CD4-positive, alpha-beta T cell (primary cell): Measurements from ENCODE around the gene SV2C. TPM values are rescaled to one million over a fixed set of nuclear protein-coding genes. Genes with fewer than 3 reads are reported as not detected.
"Not testable (repeated sequence)": the region's sequence is repeated elsewhere in the genome, so short reads cannot be mapped to it uniquely, and the experiment has no call there.

Source experiments
- ATAC-seq: fragments of 200-7000 bp; cut with Tn5 transposase; one replicate; pipeline ENCODE4 v1.10.0; 2022; ENCODE audit warnings: mild to moderate bottlenecking; ENCODE audit not compliant: poor library complexity
- CTCF ChIA-PET: fragments of 350-600 bp; sonication (Branson Sonifier 250); formaldehyde crosslinking; loops from one replicate; lab custom pipeline; 2021; ENCODE audit warnings: antibody characterized with exemption, inconsistent platforms; lab: Charles Lee
- POLR2A ChIA-PET: fragments of 350-600 bp; sonication (Branson Sonifier 250); formaldehyde crosslinking; loops from one replicate; lab custom pipeline; 2021; ENCODE audit warnings: antibody characterized with exemption, inconsistent platforms; lab: Charles Lee
- DNase-seq, 14 experiments: peaks; one replicate each; pipeline ENCODE4 v3.0.0-alpha.2; 2013 to 2020; ENCODE audit warnings: mixed read lengths in 2 of 14
- H3K27ac ChIP-seq, 2 donors: one replicate each; pipeline versions ENCODE4 v1.5.1 to v1.7.0; 2013; ENCODE audit warnings: low read length in 2 of 2, low read depth in 1 of 2, mild to moderate bottlenecking in 1 of 2
- H3K27me3 ChIP-seq, 2 experiments: 1 replicate in 1 of 2; 2 replicates in 1 of 2; pipeline versions ENCODE4 v1.6.1 to v1.7.0; 2013; ENCODE audit warnings: low read length in 2 of 2, control low read depth in 1 of 2, mild to moderate bottlenecking in 1 of 2, moderate library complexity in 1 of 2; ENCODE audit not compliant: insufficient read depth in 2 of 2, control insufficient read depth in 1 of 2
- H3K36me3 ChIP-seq: one replicate; pipeline ENCODE4 v1.6.1; 2013; ENCODE audit warnings: low read length, control low read depth; ENCODE audit not compliant: insufficient read depth
- H3K4me1 ChIP-seq: one replicate; pipeline ENCODE4 v1.6.1; 2013; ENCODE audit warnings: low read length, control low read depth; ENCODE audit not compliant: insufficient read depth
- H3K4me3 ChIP-seq: one replicate; pipeline ENCODE4 v1.5.1; 2013; ENCODE audit warnings: mild to moderate bottlenecking, low read length, moderate library complexity
- H3K9me3 ChIP-seq, 2 experiments: 1 replicate in 1 of 2; 2 replicates in 1 of 2; pipeline versions ENCODE4 v1.6.1 to v1.7.0; 2013; ENCODE audit warnings: low read length in 2 of 2, mild to moderate bottlenecking in 2 of 2, control low read depth in 1 of 2, moderate library complexity in 1 of 2; ENCODE audit not compliant: control insufficient read depth in 1 of 2, insufficient read depth in 1 of 2
- H3K27ac Mint-ChIP-seq: one replicate; pipeline ENCODE4 v1.8.0; 2020; ENCODE audit warnings: mixed read lengths
- H3K27me3 Mint-ChIP-seq: one replicate; pipeline ENCODE4 v1.8.0; 2021; ENCODE audit warnings: mixed read lengths
- H3K36me3 Mint-ChIP-seq: one replicate; pipeline ENCODE4 v1.8.0; 2021; ENCODE audit warnings: low read depth, mixed read lengths
- H3K4me1 Mint-ChIP-seq: one replicate; pipeline ENCODE4 v1.8.0; 2021; ENCODE audit warnings: low read depth, mixed read lengths
- H3K4me3 Mint-ChIP-seq: one replicate; pipeline ENCODE4 v1.8.0; 2020; ENCODE audit warnings: mild to moderate bottlenecking, mixed read lengths
- H3K9me3 Mint-ChIP-seq: one replicate; pipeline ENCODE4 v1.8.0; 2020; ENCODE audit warnings: mixed read lengths
- CTCF ChIP-seq: fragments of 200-600 bp; IDR thresholded peaks from one replicate; pipeline ENCODE4 v1.8.0; 2022; ENCODE audit warnings: antibody characterized with exemption, mild to moderate bottlenecking
- intact Hi-C, 2 experiments: fragments of 100-400 bp; cut with DNase I in 1 of 2; cut with micrococcal nuclease in 1 of 2; formaldehyde crosslinking; loops; one replicate each; pipeline versions ENCODE4 v1.15.1 to v1.9.0; 2023 to 2025; cut with DNase I, micrococcal nuclease
- total RNA-seq, 174 experiments: library from RNA in 2 of 174; stranded (reverse) in 2 of 174; gene quantifications; one replicate each; pipeline ENCODE4 v1.2.3 and lab custom pipeline; 2021 to 2026

SV2C gene
- total RNA-seq, 2 experiments from 2014 or later, result 0.03 to 0.08 TPM

- peaks cover 9% of the 10 kb centered on the region for H3K27me3 Mint-ChIP-seq
- no peak for TF ChIP-seq CTCF
- intact Hi-C loops, result no loop called here
- ChIA-PET CTCF (no interaction called here), POLR2A (no interaction called here)
- Histone ChIP-seq H3K36me3 (no peaks in the 10 kb centered on the region), H3K4me3 (no peak overlapping the region), H3K4me1 (peaks cover 18% of the 10 kb centered on the region), H3K9me3 (no peaks in the 10 kb centered on the region), H3K27ac (peak overlapping the region in 1 of 2 donors; percentile 8), H3K27me3 (no peaks in the 10 kb centered on the region)
- H3K9me3 Mint-ChIP-seq, result peaks cover 2% of the 10 kb centered on the region
- peak in 3 of 14 experiments; percentile 11 to 19 (median 14) for DNase-seq
- ATAC-seq, result peak; percentile 49
- no peak overlapping the region for H3K4me3 Mint-ChIP-seq
- peaks cover 41% of the 10 kb centered on the region for H3K4me1 Mint-ChIP-seq
- no peaks in the 10 kb centered on the region for H3K36me3 Mint-ChIP-seq
- H3K27ac Mint-ChIP-seq, result peak overlapping the region; percentile 66
Observed at GRCh38 chr5:76299592-76299991, 216.4 kb downstream of the SV2C start.

DNA sequence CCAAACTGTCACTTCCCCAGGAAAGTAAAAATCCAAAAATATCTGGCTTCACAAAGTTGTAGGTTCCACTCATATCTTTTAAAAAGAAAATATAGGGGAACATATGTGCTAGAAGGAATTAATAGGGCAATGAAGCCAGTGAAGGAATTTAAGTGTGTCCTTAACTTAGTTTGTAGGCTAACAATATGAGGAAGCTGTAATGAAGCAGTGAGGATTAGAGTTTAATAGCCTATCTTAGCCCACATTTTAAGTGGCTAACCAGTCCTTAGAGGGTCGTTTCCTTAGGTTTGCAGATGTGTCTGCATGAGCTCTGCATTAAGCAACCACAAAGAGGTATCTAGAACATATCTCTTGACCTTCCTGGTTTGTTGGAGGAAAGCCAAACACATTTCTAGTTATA is 218.7 kb downstream of the SV2C start:
- H3K4me3 Mint-ChIP-seq, H3K27ac ChIP-seq, H3K27ac Mint-ChIP-seq, H3K9me3 ChIP-seq, H3K4me3 ChIP-seq, H3K36me3 Mint-ChIP-seq, H3K27me3 Mint-ChIP-seq, H3K27me3 ChIP-seq, CTCF ChIA-PET, intact Hi-C loops, DNase-seq, H3K9me3 Mint-ChIP-seq, ATAC-seq, H3K36me3 ChIP-seq, POLR2A ChIA-PET: not testable (repeated sequence)
- H3K4me1 Mint-ChIP-seq, result peaks cover 45% of the 10 kb centered on the region
- H3K4me1 ChIP-seq, result peaks cover 18% of the 10 kb centered on the region

DNA sequence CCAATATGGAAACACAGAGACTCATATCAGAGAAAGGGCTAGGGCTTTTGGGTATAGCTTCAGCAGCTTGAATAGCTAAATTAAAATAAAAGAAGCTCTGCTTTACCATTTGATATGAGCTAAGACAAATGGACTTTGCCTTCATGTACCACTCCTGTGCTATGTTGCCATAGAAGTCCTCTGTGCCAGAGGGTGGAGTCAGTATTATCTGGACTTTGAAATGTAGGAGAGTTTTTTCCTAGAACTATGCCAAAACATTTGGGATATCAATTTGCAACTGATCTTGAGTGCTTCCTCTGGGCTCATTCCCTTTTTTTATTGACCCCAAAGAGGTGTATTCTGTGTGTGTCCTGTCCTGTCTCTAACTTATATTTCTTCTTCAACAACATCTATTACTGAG is 219.5 kb downstream of the SV2C start:
- CTCF ChIA-PET, H3K27me3 Mint-ChIP-seq, H3K36me3 ChIP-seq, H3K9me3 Mint-ChIP-seq, H3K27me3 ChIP-seq, H3K4me3 ChIP-seq, H3K27ac ChIP-seq, H3K27ac Mint-ChIP-seq, H3K4me3 Mint-ChIP-seq, H3K36me3 Mint-ChIP-seq, DNase-seq, intact Hi-C loops, ATAC-seq, H3K9me3 ChIP-seq: not testable (repeated sequence)
- POLR2A ChIA-PET, result interaction anchor here (0.7 kb wide), 1 partner anchor 653 kb away, joined by 3 read pairs; no protein-coding TSS in a partner anchor
- H3K4me1 ChIP-seq, result peaks cover 18% of the 10 kb centered on the region
- peaks cover 45% of the 10 kb centered on the region for H3K4me1 Mint-ChIP-seq

DNA sequence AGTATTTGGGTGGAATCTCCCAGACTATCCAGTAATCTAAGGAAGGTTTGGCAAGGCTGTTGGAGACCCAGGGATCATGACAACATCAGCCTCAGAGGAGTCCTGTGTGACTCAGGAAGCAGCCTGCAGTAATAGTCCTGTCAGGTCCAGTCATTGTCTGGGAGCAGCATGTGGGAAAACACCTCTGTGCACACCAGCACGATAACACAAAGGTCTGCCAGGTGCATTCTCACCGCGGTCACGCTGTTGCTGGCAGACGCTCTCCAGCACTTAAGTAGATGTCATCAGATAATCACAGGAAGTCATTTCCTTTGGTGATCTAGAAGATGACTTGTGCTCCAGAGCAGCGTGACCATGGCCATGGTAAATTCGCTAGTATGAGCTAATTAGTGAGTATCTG is 220.7 kb downstream of the SV2C start:
- no peak for TF ChIP-seq CTCF
- peaks cover 2% of the 10 kb centered on the region for H3K9me3 Mint-ChIP-seq
- peaks cover 14% of the 10 kb centered on the region for H3K4me1 ChIP-seq
- H3K36me3 ChIP-seq, result no peaks in the 10 kb centered on the region
- H3K36me3 Mint-ChIP-seq, result no peaks in the 10 kb centered on the region
- H3K27ac Mint-ChIP-seq, result no peak overlapping the region
- H3K27ac ChIP-seq, result no peak overlapping the region
- H3K4me3 Mint-ChIP-seq, result no peak overlapping the region
- ChIA-PET CTCF (interaction anchor here (1.1 kb wide), 2 partner anchors 99 to 100 kb away, joined by 3 read pairs; partner anchors contain the start of gene IQGAP2), POLR2A (interaction anchor here (0.9 to 1.0 kb wide), 2 partner anchors 18 to 23 kb away, joined by 4 read pairs; no protein-coding TSS in a partner anchor)
- ATAC-seq (peak; percentile 79), DNase-seq (peak in 9 of 14 experiments; percentile 2 to 86 (median 33))
- H3K9me3 ChIP-seq, result no peaks in the 10 kb centered on the region
- H3K4me1 Mint-ChIP-seq, result peaks cover 35% of the 10 kb centered on the region
- no peaks in the 10 kb centered on the region for H3K27me3 ChIP-seq
- H3K4me3 ChIP-seq, result no peak overlapping the region
- intact Hi-C loops, result no loop called here
- no peaks in the 10 kb centered on the region for H3K27me3 Mint-ChIP-seq
